HG02840 (cell line): Measurements from ENCODE around the gene SPSB4.
"Not testable (repeated sequence)": the region's sequence is repeated elsewhere in the genome, so short reads cannot be mapped to it uniquely, and the experiment has no call there.

ENCODE experiments used
- ATAC-seq: cut with Tn5 transposase; IDR thresholded peaks from one replicate; pipeline ENCODE4 v1.9.1; 2021; ENCODE audit warnings: mild to moderate bottlenecking, moderate library complexity, moderate number of reproducible peaks; ENCODE audit not compliant: unreplicated experiment, low FRiP score

SPSB4 gene

DNA sequence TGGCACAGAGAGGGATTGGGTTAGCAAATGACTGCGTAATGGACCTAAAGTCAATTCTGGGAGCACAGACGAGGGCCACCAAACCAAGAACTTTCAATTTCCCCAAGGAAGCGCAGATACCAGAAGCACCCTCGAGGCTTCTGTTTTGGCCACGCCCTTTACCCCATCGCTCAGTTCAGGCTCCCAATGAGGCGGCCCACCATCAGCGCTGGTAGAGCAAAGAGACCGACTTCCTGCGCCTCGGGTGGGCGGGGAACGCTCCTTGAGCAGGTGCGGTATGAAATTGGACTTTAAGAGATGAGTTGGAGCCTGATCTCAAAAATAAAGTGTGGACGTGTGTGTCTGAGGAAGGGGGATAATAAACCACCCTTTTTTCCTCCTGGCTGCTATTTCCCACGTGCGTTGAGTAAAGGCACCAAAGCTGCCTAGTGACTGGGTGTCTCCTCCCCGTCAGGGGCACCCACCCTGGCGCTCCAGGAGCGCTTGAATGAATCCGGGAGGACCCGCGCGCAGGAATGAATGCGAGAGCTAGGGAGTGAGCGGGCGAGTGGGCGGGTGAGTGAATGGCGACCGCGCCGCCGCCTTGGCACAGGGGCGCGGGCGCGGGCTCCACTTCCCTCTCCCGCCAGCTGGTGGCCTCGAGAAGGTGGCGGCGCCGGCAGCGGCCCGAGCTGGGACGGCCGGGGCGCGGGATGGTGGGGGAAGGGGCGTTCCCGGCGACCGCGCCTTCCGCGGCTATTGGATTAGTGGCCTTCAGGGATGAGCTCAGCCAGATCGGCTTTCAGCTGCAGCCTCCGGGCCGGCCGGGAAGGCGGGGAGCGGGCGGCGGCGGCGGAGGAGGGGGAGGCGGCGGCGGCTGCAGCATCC, at the start of gene SPSB4:
Gene SPSB4 (plus strand): TSS at position 772 of the 867 bp plus-strand sequence. CDS start 14,758 bp downstream, outside the sequence.
- ATAC-seq: no peak

DNA sequence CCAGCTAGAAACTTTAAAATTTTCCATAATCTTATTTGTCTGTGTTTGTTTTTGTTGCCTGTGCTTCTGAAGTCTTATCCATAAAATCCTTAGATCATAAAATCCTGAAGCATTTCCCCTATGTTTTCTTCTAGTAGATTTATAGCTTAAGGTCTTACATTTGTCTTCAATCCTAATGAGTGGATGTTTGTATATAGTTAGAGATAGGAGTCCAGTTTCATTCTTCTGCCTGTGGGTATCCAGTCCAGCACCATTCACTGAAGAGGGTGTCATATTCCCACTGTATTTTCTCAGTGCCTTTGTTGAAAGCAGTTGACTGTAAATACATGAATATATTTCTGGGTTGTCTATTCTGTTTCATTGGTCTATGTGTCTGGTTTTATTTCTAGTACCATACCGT, 44.8 kb upstream of the SPSB4 start:
- ATAC-seq: no peak

DNA sequence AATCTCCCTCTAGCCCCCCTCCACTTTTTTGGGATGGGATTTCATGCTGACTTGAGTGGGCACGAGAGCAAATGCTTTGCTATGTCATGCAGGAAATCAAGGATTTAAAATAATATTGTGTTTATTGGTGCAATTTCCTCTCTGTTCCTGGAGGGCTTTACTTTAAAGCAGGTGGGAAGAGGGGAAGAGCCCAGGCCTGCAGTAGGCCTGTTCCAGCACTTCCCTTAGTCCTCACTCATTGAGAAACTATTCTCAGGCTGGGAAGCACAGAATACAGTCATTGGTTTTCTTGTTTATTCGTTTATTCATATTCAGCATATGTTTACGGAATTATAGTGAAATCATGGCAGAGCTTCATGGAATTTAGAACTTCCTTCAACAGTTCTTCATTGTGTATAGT, 41.7 kb upstream of the SPSB4 start:
- ATAC-seq: no peak

DNA sequence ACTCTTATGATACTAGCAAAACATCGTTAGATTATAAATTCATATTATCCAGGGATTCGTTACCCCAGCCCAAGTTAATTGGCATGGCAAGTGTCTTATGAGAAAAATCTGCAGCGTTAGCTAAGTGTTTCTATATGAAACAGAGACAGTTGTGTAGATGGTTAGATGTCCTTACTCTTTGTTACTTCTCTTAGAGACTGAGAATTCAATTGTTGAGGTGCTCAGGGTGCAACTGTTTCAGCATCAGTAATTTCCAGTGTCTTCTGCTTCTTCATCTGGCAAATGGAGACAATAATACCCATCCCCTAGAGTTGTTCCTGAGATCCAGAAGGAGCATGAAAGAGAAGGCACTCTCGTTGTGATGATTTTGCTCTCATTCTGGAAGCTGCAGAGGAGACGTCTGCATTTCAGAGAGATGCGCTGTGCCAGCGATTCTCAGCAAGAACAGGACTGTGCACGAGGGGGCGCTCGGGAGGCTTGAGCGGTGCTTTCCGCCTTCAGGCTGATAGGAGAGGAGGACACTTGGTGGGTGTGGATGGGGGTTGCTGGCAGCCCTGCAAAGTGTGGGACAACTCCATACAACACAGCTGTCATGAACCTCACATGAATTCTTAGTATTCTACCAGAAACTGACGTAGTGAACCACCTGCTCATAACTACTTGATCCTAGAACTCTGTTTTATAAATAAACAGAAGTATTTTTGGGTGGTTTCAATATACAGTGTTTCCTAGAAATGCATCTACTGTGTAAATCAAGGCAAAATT, 39.7 kb upstream of the SPSB4 start:
- peak; percentile 63 for ATAC-seq

DNA sequence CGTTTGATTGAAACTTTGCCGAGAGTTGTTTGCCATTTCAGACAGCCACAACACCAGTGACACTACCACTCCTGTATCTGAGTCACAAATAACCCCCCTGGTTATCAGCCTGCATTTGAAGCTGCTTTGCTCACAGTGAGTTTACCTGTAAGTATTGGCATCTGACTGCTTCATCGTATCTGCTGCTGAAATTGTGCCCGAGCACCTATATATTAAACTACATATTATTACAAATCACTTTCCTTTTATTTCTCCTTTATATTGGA, 39.2 kb upstream of the SPSB4 start:
- no peak for ATAC-seq

DNA sequence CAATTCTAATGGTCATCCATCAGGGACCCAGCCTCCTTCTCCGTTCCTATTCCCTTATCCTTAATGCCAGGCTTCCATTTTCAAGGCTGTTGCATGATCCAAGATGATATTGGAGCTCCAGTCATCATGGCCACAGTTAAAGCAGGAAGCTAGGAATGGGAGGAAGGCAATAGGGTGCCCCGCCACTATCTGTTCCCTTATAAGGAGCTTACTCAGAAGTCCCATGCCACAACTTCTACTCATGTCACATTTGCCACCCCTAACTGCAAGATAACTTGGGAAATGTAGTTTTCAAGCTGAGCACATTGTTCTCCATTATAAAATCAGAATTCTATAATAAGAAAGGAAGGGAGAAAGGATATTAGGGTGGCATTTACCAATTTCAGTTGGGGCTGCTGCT, 38.6 kb upstream of the SPSB4 start:
- no peak for ATAC-seq

DNA sequence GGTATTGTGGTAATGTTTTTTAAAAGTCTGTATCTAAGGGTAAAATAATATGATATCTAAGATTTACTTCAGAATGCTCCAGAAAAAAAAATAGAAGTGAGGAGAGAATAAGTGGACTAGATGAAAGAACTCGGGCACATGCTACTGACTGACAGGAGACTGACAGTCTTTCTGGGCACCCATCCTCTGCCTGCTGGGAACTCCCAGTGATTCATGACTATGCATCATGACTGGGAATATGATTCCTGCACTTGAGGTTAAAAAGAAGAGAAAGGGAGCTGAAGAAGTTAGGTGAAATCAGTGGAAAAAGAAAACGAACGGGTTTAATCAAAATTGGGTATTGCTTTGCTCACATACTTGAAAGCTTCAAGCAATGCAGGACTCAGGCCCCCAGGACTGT, 35.7 kb upstream of the SPSB4 start:
- ATAC-seq: no peak

DNA sequence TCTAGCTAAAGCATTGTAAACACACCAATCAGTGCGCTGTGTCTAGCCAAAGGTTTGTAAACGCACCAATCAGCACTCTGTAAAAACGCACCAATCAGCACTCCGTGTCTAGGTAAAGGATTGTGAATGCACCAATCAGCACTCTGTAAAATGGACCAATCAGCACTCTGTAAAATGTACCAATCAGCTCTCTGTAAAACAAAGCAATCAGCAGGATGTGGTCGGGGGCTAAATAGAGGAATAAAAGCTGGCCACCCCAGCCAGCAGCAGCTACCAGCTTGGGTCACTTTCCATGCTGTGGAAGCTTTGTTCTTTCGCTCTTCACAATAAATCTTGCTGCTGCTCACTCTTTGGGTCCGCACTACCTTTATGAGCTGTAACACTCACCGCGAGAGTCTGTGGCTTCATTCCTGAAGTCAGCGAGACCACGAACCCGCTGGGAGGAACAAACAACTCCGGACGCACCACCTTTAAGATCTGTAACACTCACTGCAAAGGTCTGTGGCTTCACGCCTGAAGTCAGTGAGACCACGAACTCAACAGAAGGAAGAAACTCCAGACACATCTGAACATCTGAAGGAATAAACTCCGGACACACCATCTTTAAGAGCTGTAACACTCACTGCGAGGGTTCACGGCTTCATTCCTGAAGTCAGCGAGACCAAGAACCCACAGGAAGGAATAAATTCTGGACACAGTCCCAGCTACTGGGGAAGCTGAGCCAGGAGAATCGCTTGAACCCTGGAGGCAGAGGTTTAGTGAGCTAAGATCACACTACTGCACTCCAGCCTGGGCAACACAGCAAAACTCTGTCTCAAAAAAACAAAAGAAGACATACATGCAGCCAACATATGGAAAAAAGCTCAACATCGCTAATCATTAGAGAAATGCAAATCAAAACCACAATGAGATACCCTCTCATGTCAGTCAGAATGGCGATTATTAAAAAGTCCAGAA, 33.5 kb upstream of the SPSB4 start:
- not testable (repeated sequence) for ATAC-seq

DNA sequence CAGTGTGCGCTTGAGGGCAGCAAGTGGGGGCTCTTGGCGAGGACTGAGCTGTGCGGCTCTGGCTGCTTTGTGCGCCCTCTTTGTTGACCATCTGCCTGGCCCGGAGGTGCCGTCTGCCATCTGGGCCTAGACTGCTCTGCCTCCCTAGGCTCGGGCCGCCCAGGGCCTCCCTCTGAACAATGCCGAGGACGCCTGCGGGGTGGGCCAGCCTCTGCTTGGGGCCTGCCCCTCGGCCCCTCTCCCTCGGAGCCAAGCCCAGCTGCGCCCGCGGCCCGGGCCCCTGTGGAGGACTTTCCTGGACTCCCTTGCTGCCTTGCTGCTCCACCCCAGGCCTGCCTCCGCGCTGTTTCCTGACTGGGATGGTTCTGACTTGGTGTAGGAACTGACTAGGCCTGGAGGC, 31.9 kb upstream of the SPSB4 start:
- no peak for ATAC-seq

DNA sequence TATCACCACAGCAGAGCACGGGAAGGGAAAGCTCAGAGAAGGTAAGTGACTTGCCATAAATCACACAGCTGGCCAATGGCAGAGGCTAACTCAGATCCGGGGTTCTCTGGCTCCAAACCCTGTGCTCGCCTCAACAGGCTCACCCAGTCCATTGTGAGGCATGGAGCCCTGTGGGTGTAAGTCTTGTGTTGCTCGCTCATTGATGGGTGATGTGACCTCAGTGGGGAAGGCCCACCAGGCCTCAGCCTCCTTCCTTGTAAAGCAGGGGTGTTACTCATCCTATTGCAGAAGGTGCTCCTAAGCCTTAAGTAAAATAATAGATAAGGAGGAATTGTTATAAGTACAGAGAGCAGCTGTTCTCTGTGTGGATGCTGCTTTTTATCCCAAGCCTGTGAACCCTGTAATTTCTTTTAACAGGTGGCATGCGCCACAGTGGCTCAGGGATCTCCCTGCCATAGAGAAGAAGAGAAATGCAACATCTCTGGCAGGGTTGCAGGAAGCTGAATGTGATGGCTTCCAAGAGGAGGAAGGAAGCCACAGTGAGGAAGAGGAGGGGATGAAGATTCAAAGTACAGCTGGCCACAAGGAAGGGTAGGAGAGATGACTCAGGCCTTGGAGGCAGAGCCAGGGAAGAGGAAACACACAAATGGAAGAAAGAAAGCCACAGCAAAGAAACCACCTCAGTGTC, 30.9 kb upstream of the SPSB4 start:
- no peak for ATAC-seq

DNA sequence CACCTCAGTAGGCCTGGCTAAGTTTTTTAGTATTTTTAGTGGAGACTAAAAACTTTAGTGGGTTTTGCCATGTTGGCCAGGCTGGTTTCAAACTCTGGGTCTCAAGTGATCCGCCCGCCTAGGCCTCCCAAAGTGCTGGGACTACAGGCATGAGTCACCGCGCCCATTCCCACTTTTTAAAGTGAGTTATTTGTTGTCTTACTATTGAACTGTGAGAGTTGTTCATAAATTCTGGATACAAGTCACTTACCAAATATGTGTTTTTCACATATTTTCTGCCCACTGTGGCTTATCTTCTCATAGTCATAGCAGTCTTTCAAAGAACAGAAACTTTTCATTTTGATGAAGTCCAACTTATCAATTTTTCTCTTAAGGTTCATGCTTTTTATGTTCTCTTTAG, 29.9 kb upstream of the SPSB4 start:
- no peak for ATAC-seq

DNA sequence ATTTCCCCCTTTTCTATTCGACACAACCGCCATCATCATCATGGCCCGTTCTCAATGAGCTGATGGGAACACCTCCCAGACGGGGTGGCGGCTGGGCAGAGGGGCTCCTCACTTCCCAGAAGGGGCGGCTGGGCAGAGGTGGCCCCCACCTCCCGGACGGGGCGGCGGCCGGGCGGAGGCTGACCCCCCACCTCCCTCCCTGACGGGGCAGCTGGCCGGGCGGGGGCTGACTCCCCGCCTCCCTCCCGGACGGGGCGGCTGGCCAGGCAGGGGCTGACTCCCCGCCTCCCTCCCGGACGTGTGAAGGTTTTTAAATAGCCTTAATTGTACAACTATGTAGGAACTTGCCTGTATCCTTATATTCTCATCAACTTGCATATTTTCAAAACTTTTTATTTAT, 20.9 kb upstream of the SPSB4 start:
- no peak for ATAC-seq

DNA sequence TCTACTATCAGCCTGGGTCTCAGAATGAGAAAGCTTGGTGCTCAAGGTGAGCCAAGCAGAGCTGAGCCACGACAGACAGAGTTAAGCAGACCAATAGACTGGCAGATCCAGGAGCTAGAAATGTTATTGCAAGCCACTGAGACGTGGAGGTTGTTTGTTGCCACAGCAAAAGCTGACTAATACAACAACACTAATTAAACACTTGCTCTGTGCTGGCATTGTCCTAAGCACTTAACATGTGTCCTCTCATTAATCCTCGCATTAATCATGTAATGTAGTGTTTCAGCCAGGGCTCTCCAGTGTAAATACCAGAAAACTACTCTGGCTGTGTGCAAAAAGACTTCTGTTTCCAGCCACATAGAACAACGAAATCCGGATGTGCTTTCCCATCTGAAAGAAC, 11.6 kb upstream of the SPSB4 start:
- no peak for ATAC-seq

DNA sequence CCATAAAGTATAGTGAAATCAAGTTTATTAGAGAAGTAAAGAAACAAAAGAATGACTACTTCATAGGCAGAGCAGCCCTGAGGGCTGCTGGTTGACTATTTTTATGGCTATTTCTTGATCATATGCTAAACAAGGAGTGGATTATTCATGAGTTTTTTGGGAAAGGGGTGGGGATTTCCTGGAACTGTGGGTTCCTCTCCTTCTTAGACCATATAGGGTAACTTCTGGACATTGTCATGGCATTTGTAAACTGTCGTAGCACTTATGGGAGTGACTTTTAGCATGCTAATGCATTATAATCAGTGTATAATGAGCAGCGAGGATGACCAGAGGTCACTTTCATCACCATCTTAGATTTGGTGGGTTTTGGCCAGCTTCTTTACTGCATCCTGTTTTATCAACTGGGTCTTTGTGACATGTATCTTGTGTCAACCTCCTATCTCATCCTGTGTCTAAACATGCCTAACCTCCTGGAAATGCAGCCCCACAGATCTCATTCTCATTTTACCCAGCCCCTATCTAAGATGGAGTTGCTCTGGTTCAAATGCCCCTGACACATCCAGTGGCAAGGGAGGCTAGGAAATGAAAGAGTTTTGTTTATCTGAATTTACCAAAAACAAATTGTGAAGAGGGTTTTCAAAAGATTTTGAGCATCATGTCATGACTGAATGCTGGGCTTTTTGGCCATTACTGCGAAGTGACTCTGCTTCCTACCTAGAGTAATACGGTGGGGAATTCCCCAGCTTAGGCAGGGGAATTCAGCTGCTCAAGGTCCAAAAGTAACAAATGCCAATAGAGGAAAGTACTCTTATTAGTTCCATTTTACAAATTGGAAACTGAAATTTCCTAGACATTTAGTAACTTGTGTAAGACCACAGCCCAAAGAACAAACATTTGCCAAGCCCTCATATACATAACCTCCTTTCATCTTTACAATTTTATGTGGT, 6.2 kb upstream of the SPSB4 start:
- ATAC-seq: no peak

DNA sequence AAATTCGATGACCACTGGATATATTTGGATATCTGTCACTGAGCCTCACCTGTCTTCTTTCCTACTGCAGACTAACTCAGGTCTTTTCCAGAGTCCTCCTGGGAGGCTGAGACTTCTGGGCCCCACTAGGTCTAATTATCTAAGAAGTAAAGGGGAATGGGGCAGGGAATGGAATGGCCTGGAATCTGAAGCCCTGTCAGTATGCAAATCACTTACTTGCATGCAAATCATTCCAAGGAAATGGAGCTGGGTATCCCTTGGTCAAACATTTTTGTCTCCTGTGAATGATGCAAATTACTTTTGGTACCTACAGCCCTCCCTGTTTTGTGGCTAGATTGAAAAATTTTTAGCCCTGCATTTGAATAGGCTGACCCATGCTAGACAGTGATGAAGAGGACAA, 5.3 kb upstream of the SPSB4 start:
- no peak for ATAC-seq

DNA sequence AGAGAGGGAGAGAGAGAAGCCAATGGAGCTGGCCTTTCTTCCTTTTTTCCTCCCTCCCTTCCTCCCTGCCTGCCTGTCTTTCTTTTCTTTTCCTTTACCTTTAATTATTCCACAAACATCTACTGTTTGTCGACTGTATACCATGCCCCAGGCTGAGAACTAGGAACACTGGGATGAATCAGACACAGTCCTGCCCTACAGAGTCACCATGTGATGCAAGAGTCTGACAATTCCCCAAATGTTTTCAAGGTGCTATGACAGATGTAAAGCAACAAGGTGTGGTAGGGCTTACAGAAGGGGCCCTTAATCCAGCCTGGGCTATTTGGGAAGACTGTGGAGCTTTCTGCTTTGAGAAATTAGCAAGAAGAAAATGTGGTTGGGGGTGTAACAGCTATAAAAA, 4.0 kb upstream of the SPSB4 start:
- ATAC-seq: no peak

DNA sequence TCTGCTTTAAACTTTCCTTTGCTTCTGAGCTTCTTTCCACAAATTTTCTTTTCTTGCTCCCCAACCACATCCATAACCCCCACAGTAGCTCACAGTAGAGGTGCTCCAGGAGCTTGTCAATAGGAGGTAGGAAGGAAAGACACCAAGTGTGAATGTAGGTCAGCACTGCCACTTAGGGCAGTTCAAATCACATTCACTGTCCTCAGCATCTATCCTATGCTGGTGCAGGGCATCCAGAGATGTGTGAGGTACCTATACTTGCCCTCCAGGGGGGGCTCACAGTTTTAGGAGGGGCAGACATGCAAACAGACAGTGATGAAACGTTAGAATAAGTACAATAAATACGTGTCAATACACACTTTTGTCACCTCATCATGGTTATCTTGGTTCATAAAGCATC, 1.5 kb upstream of the SPSB4 start:
- ATAC-seq: no peak

DNA sequence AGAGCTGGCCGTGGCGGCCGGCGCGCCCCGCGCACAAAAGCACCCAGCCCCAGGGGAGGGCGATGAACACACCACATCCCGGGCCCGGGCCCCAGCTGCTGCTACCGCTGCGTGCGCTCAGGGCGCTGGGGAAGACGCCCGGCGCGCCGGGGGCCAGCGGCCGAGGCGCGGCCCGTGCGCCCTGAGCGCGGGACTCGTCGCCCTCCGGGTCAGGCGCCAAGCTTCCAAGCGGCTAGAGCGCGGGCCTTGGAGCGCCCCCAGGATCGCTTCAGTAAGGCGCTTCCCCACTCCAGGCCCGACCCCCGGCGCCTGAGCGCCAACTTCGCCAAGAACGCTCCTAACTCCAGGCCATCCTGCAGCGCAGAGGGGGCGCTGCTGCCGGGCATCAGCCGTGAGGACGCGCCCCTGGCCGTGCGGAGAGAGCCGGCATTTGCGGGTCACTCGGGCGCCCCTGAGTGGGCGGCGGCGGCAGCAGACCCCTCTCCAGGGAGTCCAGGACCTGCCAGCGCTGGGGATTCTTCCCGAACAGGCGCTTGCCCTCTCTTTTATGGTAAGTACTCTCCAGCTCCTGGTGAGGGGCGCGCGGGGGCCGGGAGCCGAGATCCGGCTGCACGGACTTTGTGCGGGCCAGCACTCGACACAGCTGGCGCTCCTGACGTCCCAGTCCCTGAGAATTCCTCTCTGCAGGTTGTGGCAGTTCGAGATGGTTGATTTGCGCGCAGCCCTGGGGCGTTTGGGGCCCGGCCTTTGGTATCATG, 475 bp downstream of the SPSB4 start:
- ATAC-seq: no peak
